SK-N-SH (cell line): ENCODE data around the gene MINDY2. TPM values are rescaled to one million over a fixed set of nuclear protein-coding genes. Genes with fewer than 3 reads are reported as not detected.

Source experiments
- CTCF ChIA-PET: fragments of 300-600, 350-600 bp; formaldehyde crosslinking; extraction: SDS; loops from one replicate; lab custom pipeline; 2021; lab: Yijun Ruan, JAX
- POLR2A ChIA-PET: fragments of 350-600 bp; sonication (Branson Sonifier 250); formaldehyde crosslinking; extraction: SDS; loops from one replicate; lab custom pipeline; 2020; ENCODE audit warnings: antibody characterized with exemption, inconsistent platforms; lab: Yijun Ruan, JAX
- DNase-seq: peaks from one replicate; pipeline ENCODE4 v3.0.0; 2012
- H2AFZ ChIP-seq: fragments of 200-600 bp; sonication (generic); 2 replicates; pipeline ENCODE4 v1.8.1; 2016; ENCODE audit warnings: antibody characterized with exemption, mild to moderate bottlenecking, low read depth
- H3F3A ChIP-seq: fragments of 200-600 bp; sonication (generic); replicated peaks from 2 replicates; pipeline ENCODE3; 2016; ENCODE audit warnings: antibody characterized with exemption, mild to moderate bottlenecking; ENCODE audit not compliant: insufficient read depth
- H3K27ac ChIP-seq, 2 experiments: fragments of 200-500 bp in 1 of 2; fragments of 200-600 bp in 1 of 2; sonication (Bioruptor generic) in 1 of 2; sonication (generic), shearing (Covaris generic) in 1 of 2; 2 replicates each; pipeline versions ENCODE4 v1.5.1 to v1.6.1; 2014 to 2016; ENCODE audit warnings: low read depth in 2 of 2, inconsistent platforms in 1 of 2, low read length in 1 of 2, mild to moderate bottlenecking in 1 of 2, mixed read lengths in 1 of 2
- H3K27me3 ChIP-seq: fragments of 200-600 bp; sonication (generic), shearing (Covaris generic); 2 replicates; pipeline ENCODE4 v1.6.1; 2016; ENCODE audit warnings: mixed run types; ENCODE audit not compliant: insufficient read depth
- H3K36me3 ChIP-seq, 2 experiments: fragments of 200-500 bp in 1 of 2; fragments of 200-600 bp in 1 of 2; sonication (Bioruptor generic) in 1 of 2; sonication (generic) in 1 of 2; replicated peaks in 1 of 2; 2 replicates each; pipeline versions ENCODE3 to v1.5.1; 2014 to 2016; ENCODE audit warnings: low read length in 1 of 2, mild to moderate bottlenecking in 1 of 2; ENCODE audit not compliant: insufficient read depth in 2 of 2, control insufficient read depth in 1 of 2
- H3K4me1 ChIP-seq, 2 experiments: fragments of 200-500 bp in 1 of 2; fragments of 200-600 bp in 1 of 2; sonication (Bioruptor generic) in 1 of 2; sonication (generic), shearing (Covaris generic) in 1 of 2; 2 replicates each; pipeline versions ENCODE4 v1.5.1 to v1.6.1; 2014 to 2016; ENCODE audit warnings: low read depth in 1 of 2, low read length in 1 of 2, mixed run types in 1 of 2; ENCODE audit not compliant: insufficient read depth in 2 of 2, control insufficient read depth in 1 of 2
- H3K4me2 ChIP-seq: fragments of 200-600 bp; sonication (generic), shearing (Covaris generic); 2 replicates; pipeline ENCODE4 v1.6.1; 2017; ENCODE audit warnings: mixed run types
- H3K4me3 ChIP-seq, 2 experiments: fragments of 200-500 bp in 1 of 2; fragments of 200-600 bp in 1 of 2; sonication (Bioruptor generic) in 1 of 2; sonication (generic), shearing (Covaris generic) in 1 of 2; 2 replicates each; pipeline versions ENCODE4 v1.5.1 to v1.8.1; 2014 to 2016; ENCODE audit warnings: low read depth in 2 of 2, inconsistent platforms in 1 of 2, low read length in 1 of 2, mild to moderate bottlenecking in 1 of 2, mixed read lengths in 1 of 2, moderate library complexity in 1 of 2
- H3K79me2 ChIP-seq: fragments of 200-600 bp; sonication (generic); 2 replicates; pipeline ENCODE4 v1.8.1; 2017; ENCODE audit warnings: mild to moderate bottlenecking; ENCODE audit not compliant: insufficient read depth
- H3K9ac ChIP-seq: fragments of 200-600 bp; sonication (generic); 2 replicates; pipeline ENCODE4 v1.6.1; 2017; ENCODE audit warnings: mixed run types
- H3K9me2 ChIP-seq: fragments of 200-600 bp; sonication (generic); 2 replicates; pipeline ENCODE4 v1.6.1; 2017; ENCODE audit warnings: mixed run types
- H3K9me3 ChIP-seq: fragments of 200-600 bp; sonication (generic); 2 replicates; pipeline ENCODE4 v1.6.1; 2017; ENCODE audit warnings: mixed run types, mild to moderate bottlenecking, moderate library complexity
- H4K20me1 ChIP-seq: fragments of 200-600 bp; sonication (generic); 2 replicates; pipeline ENCODE4 v1.6.1; 2017; ENCODE audit warnings: mild to moderate bottlenecking, mixed run types; ENCODE audit not compliant: insufficient read depth
- CHD2 ChIP-seq: fragments of 150-350 bp; IDR thresholded peaks from 2 replicates; pipeline ENCODE4 v1.6.1; 2018; ENCODE audit warnings: low read length; ENCODE audit not compliant: partially characterized antibody
- ELF1 ChIP-seq: IDR thresholded peaks from 2 replicates; pipeline ENCODE4 v1.4.0; 2012
- EP300 ChIP-seq, 2 experiments: IDR thresholded peaks; 2 replicates each; pipeline versions ENCODE4 v1.4.0 to v1.6.1; 2012; ENCODE audit warnings: borderline replicate concordance in 1 of 2, low read depth in 1 of 2, low read length in 1 of 2
- FOXJ3 ChIP-seq: sonication (generic); formaldehyde crosslinking; IDR thresholded peaks from 2 replicates; pipeline ENCODE4 v1.5.1; 2020; ENCODE audit warnings: mild to moderate bottlenecking, missing genetic modification reagents
- FOXM1 ChIP-seq: IDR thresholded peaks from 2 replicates; pipeline ENCODE4 v1.4.0; 2012; ENCODE audit warnings: low read depth, mild to moderate bottlenecking
- GATA2 ChIP-seq: sonication (generic); formaldehyde crosslinking; IDR thresholded peaks from 2 replicates; pipeline ENCODE4 v1.5.0; 2020; ENCODE audit warnings: mild to moderate bottlenecking, missing genetic modification reagents
- MXI1 ChIP-seq: IDR thresholded peaks from 2 replicates; pipeline ENCODE4 v1.6.1; 2012; ENCODE audit warnings: mild to moderate bottlenecking, low read depth, low read length, improper control_type of control experiment
- NFIC ChIP-seq: IDR thresholded peaks from 2 replicates; pipeline ENCODE4 v1.4.0; 2012; ENCODE audit warnings: borderline replicate concordance
- NRF1 ChIP-seq: IDR thresholded peaks from 2 replicates; pipeline ENCODE4 v1.6.1; 2012; ENCODE audit warnings: low read depth, mild to moderate bottlenecking, low read length
- RAD21 ChIP-seq: IDR thresholded peaks from 2 replicates; pipeline ENCODE4 v1.6.1; 2012; ENCODE audit warnings: mild to moderate bottlenecking, low read length
- RCOR1 ChIP-seq: fragments of 150-350 bp; IDR thresholded peaks from 2 replicates; pipeline ENCODE4 v1.6.1; 2017; ENCODE audit warnings: antibody characterized with exemption, low read length
- RFX5 ChIP-seq: IDR thresholded peaks from 2 replicates; pipeline ENCODE4 v1.6.1; 2012; ENCODE audit warnings: mild to moderate bottlenecking, improper control_type of control experiment, low read length
- RXRA ChIP-seq: IDR thresholded peaks from 2 replicates; pipeline ENCODE4 v1.4.0; 2012; ENCODE audit warnings: low read depth, mild to moderate bottlenecking, borderline replicate concordance
- SIN3A ChIP-seq: IDR thresholded peaks from 2 replicates; pipeline ENCODE4 v1.6.1; 2012; ENCODE audit warnings: low read depth, mild to moderate bottlenecking, low read length, moderate library complexity, borderline replicate concordance
- SMC3 ChIP-seq: IDR thresholded peaks from 2 replicates; pipeline ENCODE4 v1.6.1; 2012; ENCODE audit warnings: low read depth, low read length, improper control_type of control experiment
- TAF1 ChIP-seq: IDR thresholded peaks from 2 replicates; pipeline ENCODE4 v1.6.1; 2012; ENCODE audit warnings: low read depth, mild to moderate bottlenecking, low read length, moderate library complexity, borderline replicate concordance
- TCF12 ChIP-seq: IDR thresholded peaks from 2 replicates; pipeline ENCODE4 v1.4.0; 2012
- TEAD4 ChIP-seq: IDR thresholded peaks from 2 replicates; pipeline ENCODE4 v1.4.0; 2012; ENCODE audit warnings: mild to moderate bottlenecking, borderline replicate concordance; ENCODE audit not compliant: insufficient read depth
- YY1 ChIP-seq: IDR thresholded peaks from 2 replicates; pipeline ENCODE4 v1.4.0; 2012; ENCODE audit warnings: low read depth, mild to moderate bottlenecking
- WGBS: methylation state at CpG from one replicate; pipeline ENCODE4 v1.1.6; 2017; ENCODE audit warnings: low lambda C conversion rate; 5-methylcytosine and 5-hydroxymethylcytosine counted together
- polyA plus RNA-seq, 3 experiments: library from polyadenylated mRNA; depleted of rRNA; stranded (reverse); fragments of >200 nt; gene quantifications; 2 replicates each; pipeline ENCODE4 v1.2.3, GENCODE V29; 2012
- TF ChIP-seq, protein P1 (sequence below): IDR thresholded peaks from 2 replicates; pipeline ENCODE4 v1.4.0; 2012; ENCODE audit warnings: low read depth, borderline replicate concordance
- TF ChIP-seq, protein P2 (sequence below): fragments of 150-350 bp; IDR thresholded peaks from 2 replicates; pipeline ENCODE4 v1.6.1; 2016; ENCODE audit warnings: mild to moderate bottlenecking, low read depth, low read length
- TF ChIP-seq, protein P3 (sequence below): IDR thresholded peaks from 2 replicates; pipeline ENCODE4 v1.4.0; 2012; ENCODE audit warnings: low read depth
- TF ChIP-seq, protein P4 (sequence below): fragments of 200-600 bp; sonication (generic); IDR thresholded peaks from 2 replicates; pipeline ENCODE4 v1.6.1; 2017; ENCODE audit warnings: antibody characterized with exemption, mild to moderate bottlenecking, moderate library complexity

The MINDY2 gene
- polyA plus RNA-seq, 1 of the 3 experiments (the other 2 are of a cell fraction) = 1.0 TPM

DNA sequence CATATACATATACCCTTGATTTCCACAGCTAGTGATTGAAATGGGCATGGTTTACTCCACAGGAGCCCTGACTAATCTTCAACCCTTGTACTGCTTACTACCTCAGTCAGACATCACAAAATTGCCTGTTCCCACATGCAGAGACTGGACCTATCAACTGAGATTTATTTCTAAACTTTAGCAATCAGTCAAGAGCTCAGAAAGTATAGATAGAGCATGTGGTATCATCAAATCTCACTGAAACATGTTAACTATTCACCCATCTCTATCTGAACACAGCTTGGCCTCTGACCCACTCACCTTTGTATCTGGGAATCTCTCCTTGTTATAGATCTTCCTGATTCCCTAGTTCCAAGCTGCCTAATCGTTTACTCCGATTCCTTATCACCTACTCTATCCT, 36.2 kb upstream of the MINDY2 start:
- POLR2A ChIA-PET = interaction anchor here (1.1 kb wide), 1 partner anchor 15 kb away, joined by 3 read pairs; the partner anchor contains the start of gene ADAM10
- DNase-seq = no peak
- WGBS = 69% methylated on average over 2 of the region's 2 CpGs
- H3K27me3 ChIP-seq = no peaks in the 10 kb centered on the region
- H3K36me3 ChIP-seq = peaks cover 0 to 3% of the 10 kb centered on the region in 2 experiments
- no peak overlapping the region for H2AFZ ChIP-seq
- no peaks in the 10 kb centered on the region for H3K9me3 ChIP-seq
- H3K79me2 ChIP-seq = peaks cover 94% of the 10 kb centered on the region
- peaks cover 64% of the 10 kb centered on the region for H4K20me1 ChIP-seq
- peaks cover 0 to 8% of the 10 kb centered on the region in 2 experiments; a peak in 3 of 4 replicates for H3K4me1 ChIP-seq
- TF ChIP-seq RXRA = no peak
- no peak for TF ChIP-seq NFIC
- no peak for TF ChIP-seq MXI1
- TF ChIP-seq CHD2 = no peak
- TF ChIP-seq TEAD4 = no peak
- no peak for TF ChIP-seq ELF1
- no peak for TF ChIP-seq YY1
- TF ChIP-seq GATA2 (CRISPR knock-in tag) = no peak
- TF ChIP-seq, protein P1, sequence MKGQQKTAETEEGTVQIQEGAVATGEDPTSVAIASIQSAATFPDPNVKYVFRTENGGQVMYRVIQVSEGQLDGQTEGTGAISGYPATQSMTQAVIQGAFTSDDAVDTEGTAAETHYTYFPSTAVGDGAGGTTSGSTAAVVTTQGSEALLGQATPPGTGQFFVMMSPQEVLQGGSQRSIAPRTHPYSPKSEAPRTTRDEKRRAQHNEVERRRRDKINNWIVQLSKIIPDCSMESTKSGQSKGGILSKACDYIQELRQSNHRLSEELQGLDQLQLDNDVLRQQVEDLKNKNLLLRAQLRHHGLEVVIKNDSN = no peak
- TF ChIP-seq SMC3 = no peak
- TF ChIP-seq TCF12 = no peak
- TF ChIP-seq, protein P2, sequence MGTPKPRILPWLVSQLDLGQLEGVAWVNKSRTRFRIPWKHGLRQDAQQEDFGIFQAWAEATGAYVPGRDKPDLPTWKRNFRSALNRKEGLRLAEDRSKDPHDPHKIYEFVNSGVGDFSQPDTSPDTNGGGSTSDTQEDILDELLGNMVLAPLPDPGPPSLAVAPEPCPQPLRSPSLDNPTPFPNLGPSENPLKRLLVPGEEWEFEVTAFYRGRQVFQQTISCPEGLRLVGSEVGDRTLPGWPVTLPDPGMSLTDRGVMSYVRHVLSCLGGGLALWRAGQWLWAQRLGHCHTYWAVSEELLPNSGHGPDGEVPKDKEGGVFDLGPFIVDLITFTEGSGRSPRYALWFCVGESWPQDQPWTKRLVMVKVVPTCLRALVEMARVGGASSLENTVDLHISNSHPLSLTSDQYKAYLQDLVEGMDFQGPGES = no peak
- TF ChIP-seq, protein P3, sequence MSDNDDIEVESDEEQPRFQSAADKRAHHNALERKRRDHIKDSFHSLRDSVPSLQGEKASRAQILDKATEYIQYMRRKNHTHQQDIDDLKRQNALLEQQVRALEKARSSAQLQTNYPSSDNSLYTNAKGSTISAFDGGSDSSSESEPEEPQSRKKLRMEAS = no peak
- H3K4me2 ChIP-seq = no peak overlapping the region
- CTCF ChIA-PET = interaction anchor here (1.2 to 1.3 kb wide), 2 partner anchors 10 to 17 kb away, joined by 3 to 5 read pairs; no protein-coding TSS in a partner anchor
- H3K9ac ChIP-seq = no peak overlapping the region
- H3K4me3 ChIP-seq = no peak overlapping the region
- H3K27ac ChIP-seq = no peak overlapping the region
- no peaks in the 10 kb centered on the region for H3F3A ChIP-seq
- H3K9me2 ChIP-seq = no peaks in the 10 kb centered on the region

DNA sequence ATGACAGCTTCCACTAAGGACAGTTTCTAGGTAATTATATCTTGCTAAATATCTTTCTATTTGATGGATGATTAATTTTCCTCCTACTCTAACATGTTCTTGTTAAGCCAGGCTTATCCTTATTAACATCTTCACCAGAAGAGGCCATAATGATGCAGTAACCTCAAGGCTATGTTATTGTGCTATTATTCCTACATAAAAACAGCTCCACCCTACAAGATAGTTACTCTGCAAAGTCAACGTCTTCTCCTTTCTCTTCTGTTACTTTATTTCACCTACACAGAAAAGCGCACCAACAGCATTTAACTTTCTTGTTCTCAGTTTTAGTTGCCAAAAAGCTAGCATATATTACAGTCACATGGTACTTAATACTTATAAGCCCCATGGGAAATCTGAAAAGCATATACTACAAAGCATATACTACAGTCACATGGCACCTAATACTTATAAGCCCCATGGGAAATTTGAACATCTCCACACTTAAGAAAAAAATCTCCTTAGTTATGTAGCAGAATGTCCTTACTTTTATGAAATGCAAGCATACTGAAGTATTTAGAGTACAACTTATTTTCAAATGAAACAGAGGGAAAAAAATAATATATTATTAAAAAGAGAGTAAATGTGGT, 35.0 kb upstream of the MINDY2 start:
- peaks cover 94% of the 10 kb centered on the region for H3K79me2 ChIP-seq
- H3K9me3 ChIP-seq = no peaks in the 10 kb centered on the region
- H3F3A ChIP-seq = no peaks in the 10 kb centered on the region
- peaks cover 0 to 8% of the 10 kb centered on the region in 2 experiments; a peak in 3 of 4 replicates for H3K4me1 ChIP-seq
- H3K27me3 ChIP-seq = no peaks in the 10 kb centered on the region
- peaks cover 57% of the 10 kb centered on the region for H4K20me1 ChIP-seq
- H3K36me3 ChIP-seq = peaks cover 0 to 3% of the 10 kb centered on the region in 2 experiments
- POLR2A ChIA-PET = no interaction called here
- WGBS = 82% methylated on average over 2 of the region's 2 CpGs
- no peak overlapping the region for H2AFZ ChIP-seq
- H3K9ac ChIP-seq = no peak overlapping the region
- no peak overlapping the region for H3K27ac ChIP-seq
- no peak for DNase-seq
- no peaks in the 10 kb centered on the region for H3K9me2 ChIP-seq
- CTCF ChIA-PET = interaction anchor here (0.6 kb wide), 1 partner anchor 59 kb away, joined by 3 read pairs; no protein-coding TSS in a partner anchor
- no peak overlapping the region for H3K4me2 ChIP-seq
- H3K4me3 ChIP-seq = no peak overlapping the region
- no peak for TF ChIP-seq ELF1
- no peak for TF ChIP-seq RFX5
- no peak for TF ChIP-seq RCOR1
- no peak for TF ChIP-seq CHD2
- TF ChIP-seq, protein P4, sequence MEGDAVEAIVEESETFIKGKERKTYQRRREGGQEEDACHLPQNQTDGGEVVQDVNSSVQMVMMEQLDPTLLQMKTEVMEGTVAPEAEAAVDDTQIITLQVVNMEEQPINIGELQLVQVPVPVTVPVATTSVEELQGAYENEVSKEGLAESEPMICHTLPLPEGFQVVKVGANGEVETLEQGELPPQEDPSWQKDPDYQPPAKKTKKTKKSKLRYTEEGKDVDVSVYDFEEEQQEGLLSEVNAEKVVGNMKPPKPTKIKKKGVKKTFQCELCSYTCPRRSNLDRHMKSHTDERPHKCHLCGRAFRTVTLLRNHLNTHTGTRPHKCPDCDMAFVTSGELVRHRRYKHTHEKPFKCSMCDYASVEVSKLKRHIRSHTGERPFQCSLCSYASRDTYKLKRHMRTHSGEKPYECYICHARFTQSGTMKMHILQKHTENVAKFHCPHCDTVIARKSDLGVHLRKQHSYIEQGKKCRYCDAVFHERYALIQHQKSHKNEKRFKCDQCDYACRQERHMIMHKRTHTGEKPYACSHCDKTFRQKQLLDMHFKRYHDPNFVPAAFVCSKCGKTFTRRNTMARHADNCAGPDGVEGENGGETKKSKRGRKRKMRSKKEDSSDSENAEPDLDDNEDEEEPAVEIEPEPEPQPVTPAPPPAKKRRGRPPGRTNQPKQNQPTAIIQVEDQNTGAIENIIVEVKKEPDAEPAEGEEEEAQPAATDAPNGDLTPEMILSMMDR = no peak
- no peak for TF ChIP-seq NRF1
- TF ChIP-seq MXI1 = no peak
- TF ChIP-seq FOXJ3 (CRISPR knock-in tag) = no peak
- TF ChIP-seq SIN3A = no peak
- TF ChIP-seq, protein P1 = no peak
- TF ChIP-seq RAD21 = no peak
- TF ChIP-seq EP300 (IDR thresholded peaks at IDR 0.05; ENCODE audit: borderline replicate concordance in 1 of 2, low read depth in 1 of 2, low read length in 1 of 2) = no peak
- no peak for TF ChIP-seq RXRA
- no peak for TF ChIP-seq GATA2 (CRISPR knock-in tag)
- TF ChIP-seq TAF1 = no peak
- TF ChIP-seq NFIC = no peak
- TF ChIP-seq FOXM1 = no peak
